GM18498 (cell line): ENCODE measurements around the gene BACH2.

ENCODE experiments used
- ATAC-seq: cut with Tn5 transposase; IDR thresholded peaks from one replicate; pipeline ENCODE4 v1.9.1; 2021; ENCODE audit warnings: mild to moderate bottlenecking, moderate library complexity; ENCODE audit not compliant: unreplicated experiment

Gene BACH2

GRCh38 chr6:90005048-90005827 is 291.4 kb downstream of the BACH2 start:
- ATAC-seq = no peak

DNA sequence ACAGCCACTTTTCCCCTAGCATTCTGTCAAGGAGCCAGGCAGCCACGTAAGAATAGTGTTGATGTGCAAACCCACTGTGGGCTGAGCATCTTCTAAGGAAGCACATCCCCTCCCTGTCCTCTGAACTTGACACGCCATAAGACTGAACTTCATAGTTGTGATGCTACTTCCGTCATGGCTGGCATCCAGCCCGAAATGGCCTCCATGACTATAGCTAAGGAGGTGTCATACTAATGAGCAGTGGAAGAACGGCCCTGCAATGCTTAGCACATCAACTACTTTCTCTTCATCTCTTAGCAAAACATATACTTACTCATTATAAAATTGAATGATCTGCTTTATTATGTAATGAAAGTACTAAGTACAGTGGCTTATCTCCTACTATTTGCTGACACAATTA is 292.1 kb downstream of the BACH2 start:
- ATAC-seq = no peak

DNA sequence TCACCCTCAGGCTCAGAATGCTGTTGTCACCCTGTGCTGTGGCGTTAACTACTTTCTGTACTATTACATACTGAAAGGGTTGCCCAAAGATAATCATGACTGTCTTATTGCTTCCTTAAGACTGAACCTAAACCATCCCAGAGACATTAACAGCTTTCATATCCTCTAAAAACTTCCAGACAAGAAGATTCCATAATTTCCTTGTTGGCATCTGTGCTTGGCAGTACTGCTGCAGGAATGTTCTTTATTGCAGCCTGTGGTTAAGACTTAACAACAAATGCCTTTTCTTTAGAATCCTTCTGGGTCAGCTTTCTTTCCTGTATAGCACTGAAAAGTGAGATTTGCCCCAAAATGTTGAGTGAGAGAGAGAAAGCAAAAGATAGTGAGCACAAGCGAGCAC is 292.7 kb downstream of the BACH2 start:
- ATAC-seq = no peak

- ATAC-seq = no peak
These were observed 293.4 kb downstream of the BACH2 start for GRCh38 chr6:90003069-90003795.

GRCh38 chr6:90000864-90001731 is 295.5 kb downstream of the BACH2 start:
- no peak for ATAC-seq

GRCh38 chr6:89999945-90000825 is 296.5 kb downstream of the BACH2 start:
- ATAC-seq = no peak

- ATAC-seq = no peak
These were observed 297.5 kb downstream of the BACH2 start for GRCh38 chr6:89999154-89999553.

- ATAC-seq = no peak
These were observed 298.9 kb downstream of the BACH2 start for GRCh38 chr6:89997456-89998445.

DNA sequence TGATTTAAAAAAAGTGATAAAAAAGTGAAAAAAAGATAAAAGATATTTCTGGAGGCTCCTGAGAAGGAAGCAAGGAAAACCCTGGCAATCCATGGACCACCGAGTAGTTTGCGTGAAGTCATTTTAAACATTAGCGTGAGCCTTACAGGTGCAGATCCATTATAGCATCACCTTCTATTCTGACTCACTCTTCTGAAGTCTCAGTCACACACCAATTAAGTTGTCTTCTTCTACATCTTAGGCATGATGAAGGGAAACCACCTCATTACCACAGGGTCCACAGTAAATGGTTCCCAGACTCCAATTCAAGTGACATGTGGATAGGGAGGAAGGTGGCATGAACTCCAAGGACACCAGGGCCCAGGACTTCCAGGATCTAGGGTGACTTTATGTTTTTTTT is 303.2 kb downstream of the BACH2 start:
- no peak for ATAC-seq

DNA sequence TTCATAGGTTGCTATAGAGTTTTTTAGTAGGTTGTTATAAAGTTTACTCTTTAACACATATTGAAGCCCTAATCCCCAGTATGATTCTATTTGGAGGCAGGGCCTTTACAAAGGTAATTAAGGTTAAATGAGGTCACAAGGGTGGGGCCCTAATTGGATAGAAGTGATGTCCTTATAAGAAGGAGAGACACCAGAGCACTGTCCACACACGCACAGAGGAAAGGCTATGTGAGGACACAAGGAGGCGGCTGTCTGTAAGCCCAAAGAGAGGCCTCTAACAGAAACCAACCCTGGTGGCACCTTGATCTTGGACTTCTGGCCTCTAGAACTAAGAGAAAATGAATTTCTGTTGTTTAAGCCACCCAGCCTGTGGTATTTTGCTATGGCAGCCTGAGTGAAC is 303.8 kb downstream of the BACH2 start:
- ATAC-seq = no peak

DNA sequence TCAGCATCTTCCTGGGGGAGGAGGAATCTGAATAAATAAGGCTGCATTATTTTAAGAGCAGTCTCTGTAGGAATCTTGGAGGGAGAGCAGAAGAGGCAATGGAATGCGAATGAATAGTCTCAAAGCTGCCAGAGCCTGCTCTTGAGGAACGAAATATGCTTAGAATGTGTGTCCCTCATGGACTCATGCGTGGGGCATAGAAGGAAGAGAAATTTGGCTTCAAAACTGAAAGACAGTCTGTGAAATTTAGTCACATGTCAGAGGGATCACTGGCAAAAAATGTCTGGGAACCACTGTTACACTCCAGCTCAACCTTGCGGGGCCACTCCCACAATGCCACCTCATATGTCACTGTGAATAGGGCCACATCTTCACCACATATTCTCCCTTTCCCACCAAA is 306.9 kb downstream of the BACH2 start:
- ATAC-seq = no peak

- ATAC-seq = no peak
These were observed 308.8 kb downstream of the BACH2 start for GRCh38 chr6:89987830-89988229.

GRCh38 chr6:89987140-89987539 is 309.5 kb downstream of the BACH2 start:
- no peak for ATAC-seq

DNA sequence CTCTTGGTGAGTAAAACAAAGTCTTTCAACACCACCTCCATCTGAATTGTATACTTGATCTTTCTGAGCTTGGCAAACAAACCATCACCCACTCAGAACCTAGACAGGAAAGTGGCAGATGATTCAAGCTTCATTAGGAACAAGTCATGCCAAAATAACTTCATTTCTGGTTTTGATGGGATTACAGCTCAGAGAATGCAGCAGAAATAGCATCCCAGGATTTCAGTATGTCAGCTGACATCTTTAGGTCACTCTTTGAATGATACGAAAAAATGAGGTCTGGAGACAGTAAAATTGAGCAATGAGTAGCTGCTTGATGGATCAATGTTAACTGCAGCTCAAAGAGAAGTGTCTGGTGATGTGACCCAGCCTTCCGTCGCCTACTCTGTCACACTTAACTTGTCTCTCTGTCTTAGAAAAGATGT is 310.0 kb downstream of the BACH2 start:
- ATAC-seq = no peak

GRCh38 chr6:89985751-89986493 is 310.7 kb downstream of the BACH2 start:
- ATAC-seq = no peak

DNA sequence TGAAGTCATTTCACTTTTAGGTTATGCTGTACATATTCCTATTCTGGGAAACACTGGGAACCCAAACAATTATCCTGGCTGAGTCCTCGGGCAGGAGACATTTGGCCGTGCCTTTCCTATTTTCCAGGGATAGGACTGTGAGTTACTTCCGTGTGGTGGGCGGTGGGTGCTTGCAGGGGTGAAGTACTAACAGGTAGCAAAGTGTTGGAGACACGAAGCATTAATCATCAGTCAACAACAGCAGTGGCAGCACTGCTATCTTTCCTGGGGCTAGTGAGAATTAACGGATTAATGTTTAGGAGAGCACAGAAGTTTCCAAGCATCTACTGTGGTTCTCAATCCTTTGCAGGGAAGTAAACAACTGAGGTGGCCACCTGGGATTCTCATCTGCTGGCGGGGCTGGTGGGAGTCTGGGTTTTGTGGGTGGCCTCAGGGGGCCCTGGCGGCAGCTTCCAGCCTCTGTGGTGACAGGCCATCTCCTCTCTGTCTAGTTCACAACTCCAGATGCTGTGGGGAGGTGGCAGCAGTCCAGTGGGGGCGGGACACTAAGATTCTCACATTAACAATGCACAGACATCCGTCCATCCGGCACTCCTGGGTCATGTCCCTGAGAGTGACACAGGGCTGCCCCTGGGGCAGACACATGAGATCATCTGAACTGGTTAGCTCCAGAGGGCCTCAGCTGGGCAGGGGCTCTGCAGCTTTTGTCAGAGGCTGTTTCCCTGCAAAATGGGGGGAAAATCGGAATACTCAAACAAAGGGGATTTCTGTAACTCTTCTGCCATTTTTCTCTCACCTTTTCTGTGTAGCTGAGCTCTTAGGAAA is 311.5 kb downstream of the BACH2 start:
- no peak for ATAC-seq

GRCh38 chr6:89980353-89980752 is 316.3 kb downstream of the BACH2 start:
- ATAC-seq = no peak
